GM18868 (cell line): ENCODE results near the gene ABLIM2.

Experiments
- ATAC-seq: cut with Tn5 transposase; IDR thresholded peaks from one replicate; pipeline ENCODE4 v1.9.1; 2021; ENCODE audit warnings: mild to moderate bottlenecking, moderate library complexity; ENCODE audit not compliant: unreplicated experiment

ABLIM2 gene

GRCh38 chr4:7989654-7990053, 169.0 kb downstream of the ABLIM2 start:
- no peak for ATAC-seq

GRCh38 chr4:7988437-7988836, 170.2 kb downstream of the ABLIM2 start:
- ATAC-seq: no peak

GRCh38 chr4:7987148-7987989, 171.2 kb downstream of the ABLIM2 start:
- peak; percentile 79 for ATAC-seq

DNA sequence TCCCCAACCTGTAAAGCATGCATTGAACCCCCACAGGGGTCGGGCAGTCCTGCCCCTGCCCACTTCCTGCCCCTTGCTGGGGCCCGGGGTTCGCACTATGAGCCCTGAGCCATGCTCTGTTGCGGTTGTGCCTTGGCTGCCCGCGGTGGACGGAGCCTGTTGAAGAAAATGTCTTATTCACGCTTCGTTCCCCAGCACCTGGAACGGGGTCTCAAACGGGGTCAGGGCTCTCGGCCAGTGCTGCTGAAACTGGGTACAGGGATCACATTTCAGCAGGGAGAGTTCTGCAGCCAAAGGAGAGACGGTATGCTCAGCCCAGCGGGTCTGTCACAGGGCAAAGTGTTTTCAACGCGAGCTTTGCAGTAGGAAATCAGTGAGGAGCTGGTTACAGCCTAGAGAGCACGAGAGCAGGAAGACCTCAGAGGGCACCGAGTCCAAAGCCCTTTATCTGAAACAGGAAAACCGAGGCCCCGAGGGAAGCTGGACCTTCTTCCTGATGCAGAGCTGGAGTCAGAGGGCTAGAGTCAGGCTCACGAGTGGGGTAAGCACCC, 172.6 kb downstream of the ABLIM2 start:
- no peak for ATAC-seq

DNA sequence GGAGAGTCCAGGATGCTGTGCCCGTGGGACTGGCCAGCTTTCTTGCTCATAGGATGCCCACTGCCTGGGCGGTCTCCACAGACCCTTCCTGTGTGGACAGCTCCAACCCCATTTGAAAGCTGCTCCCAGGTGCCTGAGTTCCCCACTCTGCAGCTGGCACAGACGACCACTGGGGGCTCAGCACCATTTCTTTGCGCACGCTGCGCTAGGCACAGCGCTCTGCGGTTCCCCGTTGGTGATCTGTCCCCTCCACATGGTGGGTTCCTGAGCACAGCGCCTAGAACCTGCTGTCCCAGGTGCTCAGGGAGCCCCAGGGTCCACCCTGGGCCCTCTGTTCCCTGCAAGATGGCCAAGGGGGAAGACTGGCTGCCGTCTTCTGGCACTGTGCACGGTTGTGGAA, 173.5 kb downstream of the ABLIM2 start:
- ATAC-seq: no peak

GRCh38 chr4:7984286-7984925, 174.2 kb downstream of the ABLIM2 start:
- ATAC-seq: no peak

- ATAC-seq: no peak
These were observed 175.3 kb downstream of the ABLIM2 start for GRCh38 chr4:7983296-7983695.

DNA sequence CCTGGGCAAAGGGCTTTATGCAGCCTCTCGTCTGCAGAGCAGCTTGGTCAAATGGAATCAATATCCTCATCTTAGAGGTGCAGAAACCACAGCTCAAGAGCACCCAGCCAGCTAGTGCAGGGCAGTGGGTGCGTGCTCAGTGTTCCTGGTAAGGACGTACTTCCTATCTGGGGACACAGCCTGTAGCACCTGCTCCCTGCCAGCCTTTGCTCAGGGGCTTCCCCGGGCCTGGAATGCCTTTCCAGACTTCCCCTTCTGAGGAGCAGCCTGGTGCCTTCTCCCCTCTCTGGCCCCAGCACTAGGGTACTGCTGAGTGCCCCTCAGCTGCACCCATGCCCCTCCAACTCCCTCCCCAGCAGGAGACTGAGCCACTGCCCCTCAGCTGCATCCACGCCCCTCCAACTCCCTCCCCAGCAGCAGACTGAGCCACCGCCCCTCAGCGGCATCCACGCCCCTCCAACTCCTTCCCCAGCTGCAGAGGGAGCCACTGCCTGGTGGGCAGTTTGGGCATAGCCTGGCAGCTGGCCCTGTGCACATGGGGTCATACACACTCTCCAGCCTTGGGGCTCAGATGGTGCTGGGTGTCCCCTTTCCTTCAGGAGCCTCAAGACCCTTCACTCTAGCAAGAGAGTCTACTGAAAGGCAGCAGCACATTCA, 176.7 kb downstream of the ABLIM2 start:
- no peak for ATAC-seq

DNA sequence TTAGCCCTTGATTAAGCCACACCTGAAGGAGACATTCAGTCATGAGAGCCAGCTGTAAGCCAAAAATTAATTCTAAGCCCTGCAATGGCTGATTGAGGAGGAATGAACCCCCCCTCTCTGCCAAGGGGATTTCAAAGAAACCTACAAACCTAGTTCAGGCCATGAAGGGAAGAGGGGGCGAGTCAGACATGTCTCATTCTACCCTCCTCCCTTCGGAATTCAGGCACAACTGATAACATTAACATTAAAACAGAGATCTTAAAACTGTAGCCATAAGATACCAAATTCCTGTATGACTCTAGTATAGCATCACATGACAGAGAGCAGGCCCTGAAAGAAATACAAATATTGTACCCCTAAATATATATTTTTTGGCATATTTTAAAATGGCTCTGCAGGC, 178.6 kb downstream of the ABLIM2 start:
- ATAC-seq: no peak

GRCh38 chr4:7979652-7979968, 179.0 kb downstream of the ABLIM2 start:
- ATAC-seq: no peak

DNA sequence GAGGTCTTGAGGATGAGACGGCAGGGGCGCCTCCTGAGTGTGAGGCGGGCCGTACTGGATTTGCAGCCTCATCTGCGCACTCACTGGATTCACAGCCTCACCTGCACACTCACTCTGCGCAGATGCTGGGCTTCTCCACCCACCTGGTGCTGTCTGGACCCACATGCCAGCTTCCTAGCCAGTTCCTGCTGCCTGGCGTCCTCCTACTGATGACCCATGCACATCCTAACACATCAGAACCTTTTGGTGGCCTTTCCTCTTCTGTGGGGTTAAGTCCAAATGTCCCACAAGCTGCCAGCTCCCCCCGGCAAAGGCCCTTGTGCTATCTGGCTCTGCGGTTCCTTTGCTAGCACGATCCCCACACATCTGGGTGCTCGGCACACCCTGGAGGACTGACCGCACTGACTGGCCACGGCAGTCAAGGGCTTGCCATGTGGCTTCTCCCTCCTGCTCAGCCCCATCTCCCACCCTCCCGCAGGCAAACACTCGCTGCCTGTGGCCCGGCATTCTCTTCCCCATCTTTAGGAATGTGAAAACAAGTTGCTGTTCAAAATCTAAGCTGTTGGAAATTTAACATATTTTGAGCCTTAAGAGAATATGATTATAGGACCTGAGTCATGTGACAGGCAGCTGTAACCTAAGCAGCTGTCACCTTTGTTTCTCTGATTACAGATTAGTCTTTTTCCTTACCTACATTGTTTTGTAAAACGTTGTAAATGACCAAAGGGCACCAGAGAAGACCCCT, 179.5 kb downstream of the ABLIM2 start:
- ATAC-seq: no peak

- no peak for ATAC-seq
These were observed 180.1 kb downstream of the ABLIM2 start for GRCh38 chr4:7978489-7978888.

- no peak for ATAC-seq
These were observed 182.0 kb downstream of the ABLIM2 start for GRCh38 chr4:7976634-7977033.

DNA sequence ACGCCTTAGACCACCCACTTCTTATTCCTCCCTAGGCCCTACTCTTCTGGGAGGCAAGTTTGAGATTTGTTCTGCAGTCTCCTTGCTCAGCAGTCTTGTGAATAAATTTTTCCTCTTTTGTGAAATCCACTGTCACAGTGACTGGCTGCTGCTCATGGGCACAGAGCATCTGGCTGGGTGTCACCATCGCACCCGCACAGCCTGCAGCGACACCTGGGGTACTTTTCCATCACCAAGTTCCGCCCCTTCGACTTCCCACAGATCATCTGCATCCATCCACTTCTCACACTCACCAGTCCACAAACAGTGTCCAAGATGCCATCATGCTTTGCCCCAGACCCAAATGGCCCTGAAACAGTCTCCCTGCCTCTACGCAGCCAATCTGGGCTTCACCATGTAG, 182.6 kb downstream of the ABLIM2 start:
- ATAC-seq: no peak

- no peak for ATAC-seq
These were observed 184.2 kb downstream of the ABLIM2 start for GRCh38 chr4:7974425-7974824.

DNA sequence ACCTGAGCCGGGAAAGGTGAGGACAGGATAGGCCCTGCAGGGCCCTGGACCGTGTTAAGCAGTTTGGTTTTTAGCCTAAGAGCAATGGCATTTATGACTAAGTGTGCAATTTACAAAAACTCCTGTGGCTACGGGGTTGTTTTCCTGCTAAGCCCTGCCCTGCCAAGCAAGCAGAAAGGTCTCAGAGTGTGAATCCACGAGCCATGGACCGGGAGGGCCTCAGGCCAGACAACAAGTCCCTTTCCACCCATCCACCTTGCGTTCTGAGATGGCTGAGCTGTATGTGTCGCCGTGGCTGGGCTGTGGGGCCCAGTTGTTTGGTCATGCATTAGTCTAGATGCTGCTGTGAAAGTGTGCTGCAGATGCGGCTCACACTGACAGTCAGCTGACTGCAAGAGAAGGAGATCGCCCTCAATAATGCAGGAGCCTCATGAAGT, 185.1 kb downstream of the ABLIM2 start:
- ATAC-seq: no peak

GRCh38 chr4:7971881-7972500, 186.6 kb downstream of the ABLIM2 start:
- no peak for ATAC-seq

GRCh38 chr4:7971159-7971631, 187.4 kb downstream of the ABLIM2 start:
- ATAC-seq: no peak

- no peak for ATAC-seq
These were observed 188.2 kb downstream of the ABLIM2 start for GRCh38 chr4:7970361-7970946.

GRCh38 chr4:7968262-7968896, 190.2 kb downstream of the ABLIM2 start:
- no peak for ATAC-seq
